ENCODE data around the gene OR1D5. TPM values are rescaled to one million over a fixed set of nuclear protein-coding genes. Genes with fewer than 3 reads are reported as not detected.

OR1D5 gene
- total RNA-seq, 3 donors from 2014 or later (not counting 1 experiment from before 2014, with no cell fraction given): not detected

DNA sequence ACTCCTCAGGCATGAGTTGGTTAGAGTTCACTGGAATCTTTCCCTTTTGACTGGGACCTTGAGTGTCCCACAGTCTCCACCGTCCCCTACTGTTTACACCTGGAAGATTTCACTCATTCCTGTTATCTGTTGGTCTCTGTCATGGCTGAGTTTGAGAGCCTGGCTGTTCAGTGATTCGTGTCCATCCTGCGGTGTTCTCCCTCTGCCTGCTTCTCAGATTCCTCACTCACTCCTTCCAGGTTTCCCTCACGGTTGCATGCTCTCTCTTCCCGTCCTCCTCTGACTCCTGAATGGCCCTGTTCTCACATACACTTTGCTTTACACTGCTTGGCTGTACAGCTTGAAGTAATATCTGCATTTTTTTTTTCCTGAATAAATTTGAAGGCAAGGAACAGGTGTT, 24.5 kb downstream of the OR1D5 start:
- intact Hi-C loops (cut with micrococcal nuclease): no loop called here
- no peaks in the 10 kb centered on the region for H3K27me3 ChIP-seq (ENCODE audit: control insufficient read depth, insufficient read depth, low read length)
- peaks cover 11% of the 10 kb centered on the region for H3K36me3 ChIP-seq (ENCODE audit: control insufficient read depth, insufficient read depth, low read length)
- peak overlapping the region; percentile 13 for H3K4me3 Mint-ChIP-seq
- peaks cover 5% of the 10 kb centered on the region for H3K9me3 ChIP-seq (ENCODE audit: control insufficient read depth, insufficient read depth, low read length)
- DNase-seq (no peak), ATAC-seq (no peak)
- peaks cover 15 to 24% of the 10 kb centered on the region in 2 donors for H3K4me1 Mint-ChIP-seq
- no peaks in the 10 kb centered on the region for H3K9me3 Mint-ChIP-seq
- H3K4me3 ChIP-seq (ENCODE audit: low read length): no peak overlapping the region
- peak overlapping the region; percentile 5 to 37 for H3K27ac Mint-ChIP-seq
- H3K4me1 ChIP-seq (ENCODE audit: control insufficient read depth, insufficient read depth, low read length): no peaks in the 10 kb centered on the region
- 81% methylated on average over 5 of the region's 5 CpGs for WGBS (ENCODE audit: insufficient coverage)
- TF ChIP-seq CTCF (IDR thresholded peaks at IDR 0.05): no peak
- H3K27me3 Mint-ChIP-seq (ENCODE audit: low read depth in 2 of 2): no peaks in the 10 kb centered on the region
- H3K36me3 Mint-ChIP-seq: no peaks in the 10 kb centered on the region
- no peak overlapping the region for H3K27ac ChIP-seq (ENCODE audit: low read length)

- H3K36me3 Mint-ChIP-seq: no peaks in the 10 kb centered on the region
Observed at GRCh38 chr17:3037259-3037658, 26.1 kb downstream of the OR1D5 start.

DNA sequence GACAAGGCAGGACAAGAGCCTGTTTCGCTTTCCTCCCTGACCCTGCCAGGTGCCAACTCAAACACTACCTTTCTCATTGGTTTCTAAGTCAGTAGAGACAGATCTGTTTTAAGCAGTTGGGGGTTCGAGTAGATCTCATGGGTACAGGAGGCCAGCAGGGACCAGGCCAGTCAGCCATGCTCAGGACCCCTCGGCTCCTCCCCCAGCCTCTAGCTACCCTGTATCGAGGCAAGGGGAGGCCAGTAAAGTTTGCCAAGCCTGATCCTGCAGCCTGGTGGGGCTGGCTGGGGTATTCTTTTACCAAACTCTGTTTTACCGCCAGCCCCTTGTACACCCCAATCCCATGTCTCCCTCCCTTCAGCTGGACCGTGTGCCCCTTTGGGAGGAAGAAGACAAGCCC, 26.6 kb downstream of the OR1D5 start:
- intact Hi-C loops (cut with micrococcal nuclease): no loop called here
- Mint-ChIP-seq H3K9me3 (no peaks in the 10 kb centered on the region), H3K4me3 (no peak overlapping the region), H3K27ac (peak overlapping the region; percentile 24 to 50), H3K36me3 (no peaks in the 10 kb centered on the region), H3K27me3 (ENCODE audit: low read depth in 2 of 2) (no peaks in the 10 kb centered on the region), H3K4me1 (peaks cover 15 to 35% of the 10 kb centered on the region in 2 donors)
- no peaks in the 10 kb centered on the region for H3K9me3 ChIP-seq (ENCODE audit: control insufficient read depth, insufficient read depth, low read length)
- WGBS (ENCODE audit: insufficient coverage): 95% methylated on average over 6 of the region's 6 CpGs
- peaks cover 17% of the 10 kb centered on the region for H3K36me3 ChIP-seq (ENCODE audit: control insufficient read depth, insufficient read depth, low read length)
- DNase-seq: no peak
- H3K4me3 ChIP-seq (ENCODE audit: low read length): no peak overlapping the region
- no peaks in the 10 kb centered on the region for H3K4me1 ChIP-seq (ENCODE audit: control insufficient read depth, insufficient read depth, low read length)
- no peak overlapping the region for H3K27ac ChIP-seq (ENCODE audit: low read length)
- no peak for ATAC-seq
- H3K27me3 ChIP-seq (ENCODE audit: control insufficient read depth, insufficient read depth, low read length): no peaks in the 10 kb centered on the region
- TF ChIP-seq CTCF (IDR thresholded peaks at IDR 0.05): no peak

More at GRCh38 chr17:3037259-3037658, 26.1 kb downstream of the OR1D5 start:
- ATAC-seq (no peak), DNase-seq (no peak)
- Histone ChIP-seq H3K36me3 (ENCODE audit: control insufficient read depth, insufficient read depth, low read length) (peaks cover 15% of the 10 kb centered on the region), H3K27me3 (ENCODE audit: control insufficient read depth, insufficient read depth, low read length) (no peaks in the 10 kb centered on the region), H3K4me3 (ENCODE audit: low read length) (no peak overlapping the region), H3K4me1 (ENCODE audit: control insufficient read depth, insufficient read depth, low read length) (no peaks in the 10 kb centered on the region), H3K27ac (ENCODE audit: low read length) (no peak overlapping the region), H3K9me3 (ENCODE audit: control insufficient read depth, insufficient read depth, low read length) (no peaks in the 10 kb centered on the region)
- Mint-ChIP-seq H3K9me3 (no peaks in the 10 kb centered on the region), H3K4me3 (peak overlapping the region; percentile 7), H3K27me3 (ENCODE audit: low read depth in 2 of 2) (no peaks in the 10 kb centered on the region), H3K27ac (peak overlapping the region; percentile 50 to 66), H3K4me1 (peaks cover 15 to 35% of the 10 kb centered on the region in 2 donors)
- WGBS (ENCODE audit: insufficient coverage): 82% methylated on average over 5 of the region's 9 CpGs
- intact Hi-C loops (cut with micrococcal nuclease): no loop called here
- no peak for TF ChIP-seq CTCF (IDR thresholded peaks at IDR 0.05)

DNA sequence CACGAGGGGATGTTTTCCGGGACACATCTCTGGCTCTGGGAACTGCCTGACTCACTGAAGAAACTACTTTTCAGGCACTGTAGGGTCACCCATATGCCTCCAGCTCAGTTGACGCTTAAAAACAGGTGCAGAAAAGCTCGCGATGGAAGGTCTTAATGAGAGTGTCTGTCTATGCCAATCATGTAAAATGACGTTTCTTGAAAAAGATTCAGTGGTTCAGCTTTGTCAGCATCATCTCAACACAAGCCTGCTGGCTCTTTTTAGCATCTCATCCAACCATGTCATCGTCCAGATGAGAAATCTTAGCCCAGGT, 27.5 kb downstream of the OR1D5 start:
- peak overlapping the region; percentile 19 for H3K4me3 Mint-ChIP-seq
- ATAC-seq (no peak), DNase-seq (no peak)
- Histone ChIP-seq H3K36me3 (ENCODE audit: control insufficient read depth, insufficient read depth, low read length) (peaks cover 19% of the 10 kb centered on the region), H3K9me3 (ENCODE audit: control insufficient read depth, insufficient read depth, low read length) (no peaks in the 10 kb centered on the region), H3K27me3 (ENCODE audit: control insufficient read depth, insufficient read depth, low read length) (no peaks in the 10 kb centered on the region), H3K4me1 (ENCODE audit: control insufficient read depth, insufficient read depth, low read length) (no peaks in the 10 kb centered on the region), H3K4me3 (ENCODE audit: low read length) (no peak overlapping the region), H3K27ac (ENCODE audit: low read length) (no peak overlapping the region)
- peaks cover 15 to 35% of the 10 kb centered on the region in 2 donors for H3K4me1 Mint-ChIP-seq
- no peaks in the 10 kb centered on the region for H3K9me3 Mint-ChIP-seq
- no peaks in the 10 kb centered on the region for H3K36me3 Mint-ChIP-seq
- no peak for TF ChIP-seq CTCF (IDR thresholded peaks at IDR 0.05)
- 94% methylated on average over 7 of the region's 7 CpGs for WGBS (ENCODE audit: insufficient coverage)
- intact Hi-C loops (cut with micrococcal nuclease): no loop called here
- no peaks in the 10 kb centered on the region for H3K27me3 Mint-ChIP-seq (ENCODE audit: low read depth in 2 of 2)
- H3K27ac Mint-ChIP-seq: peak overlapping the region; percentile 24 to 50
